ENCODE measurements around the gene PRR7.

Gene PRR7

GRCh38 chr5:177448244-177448950 is 1.8 kb downstream of the PRR7 start:
- H3K4me3 ChIP-seq (ENCODE audit: low read length): peak overlapping the region; percentile 63; the same call in 1 of the 2 replicates
- H3K9me3 ChIP-seq (ENCODE audit: insufficient read depth, low read depth, low read length): no peaks in the 10 kb centered on the region
- H3K9ac ChIP-seq (ENCODE audit: low read depth, low read length): peak overlapping the region; percentile 85; the same call in 1 of the 2 replicates
- peaks cover 7% of the 10 kb centered on the region for H3K27me3 ChIP-seq (ENCODE audit: insufficient read depth, low read length)
- H3K27ac ChIP-seq (ENCODE audit: low read depth, low read length): peak overlapping the region; percentile 73
- H3K36me3 ChIP-seq (ENCODE audit: insufficient read depth, low read length): no peaks in the 10 kb centered on the region
- peaks cover 18% of the 10 kb centered on the region for H3K4me1 ChIP-seq (ENCODE audit: insufficient read depth, low read length)
- 87% methylated on average over 6 of the region's 6 CpGs for WGBS

- Histone ChIP-seq H3K9ac (ENCODE audit: low read depth, low read length) (no peak overlapping the region), H3K27ac (ENCODE audit: low read depth, low read length) (no peak overlapping the region)
- 90% methylated on average over 18 of the region's 18 CpGs for WGBS
Observed at GRCh38 chr5:177449140-177450061, 2.8 kb downstream of the PRR7 start.

GRCh38 chr5:177450667-177451424 is 4.2 kb downstream of the PRR7 start:
- no peak overlapping the region for H3K9ac ChIP-seq (ENCODE audit: low read depth, low read length)

More at GRCh38 chr5:177449140-177450061, 2.8 kb downstream of the PRR7 start:
- Histone ChIP-seq H3K36me3 (ENCODE audit: insufficient read depth, low read length) (no peaks in the 10 kb centered on the region), H3K4me1 (ENCODE audit: insufficient read depth, low read length) (peaks cover 25% of the 10 kb centered on the region), H3K4me3 (ENCODE audit: low read length) (no peak overlapping the region), H3K27me3 (ENCODE audit: insufficient read depth, low read length) (peaks cover 13% of the 10 kb centered on the region), H3K9me3 (ENCODE audit: insufficient read depth, low read depth, low read length) (no peaks in the 10 kb centered on the region)

GRCh38 chr5:177452688-177453638 is 6.3 kb downstream of the PRR7 start:
- peaks cover 8% of the 10 kb centered on the region; the same call in 1 of the 2 replicates for H3K27me3 ChIP-seq (ENCODE audit: insufficient read depth, low read length)
- H3K9me3 ChIP-seq (ENCODE audit: insufficient read depth, low read depth, low read length): no peaks in the 10 kb centered on the region
- peaks cover 26% of the 10 kb centered on the region for H3K4me1 ChIP-seq (ENCODE audit: insufficient read depth, low read length)
- peaks cover 11% of the 10 kb centered on the region for H3K36me3 ChIP-seq (ENCODE audit: insufficient read depth, low read length)
- H3K4me3 ChIP-seq (ENCODE audit: low read length): no peak overlapping the region; the same call in 1 of the 2 replicates
- no peak overlapping the region; the same call in 1 of the 2 replicates for H3K9ac ChIP-seq (ENCODE audit: low read depth, low read length)
- no peak overlapping the region for H3K27ac ChIP-seq (ENCODE audit: low read depth, low read length)
- 90% methylated on average over 16 of the region's 17 CpGs for WGBS

More at GRCh38 chr5:177450667-177451424, 4.2 kb downstream of the PRR7 start:
- H3K4me1 ChIP-seq (ENCODE audit: insufficient read depth, low read length): peaks cover 20% of the 10 kb centered on the region
- no peak overlapping the region for H3K4me3 ChIP-seq (ENCODE audit: low read length)
- H3K27ac ChIP-seq (ENCODE audit: low read depth, low read length): no peak overlapping the region
- H3K27me3 ChIP-seq (ENCODE audit: insufficient read depth, low read length): peaks cover 8% of the 10 kb centered on the region; the same call in 1 of the 2 replicates
- 94% methylated on average over 9 of the region's 10 CpGs for WGBS
- no peaks in the 10 kb centered on the region for H3K9me3 ChIP-seq (ENCODE audit: insufficient read depth, low read depth, low read length)
- H3K36me3 ChIP-seq (ENCODE audit: insufficient read depth, low read length): no peaks in the 10 kb centered on the region

GRCh38 chr5:177453852-177454396 is 7.3 kb downstream of the PRR7 start:
- H3K27me3 ChIP-seq (ENCODE audit: insufficient read depth, low read length): peaks cover 8% of the 10 kb centered on the region; the same call in 1 of the 2 replicates
- peak overlapping the region; percentile 81 for H3K9ac ChIP-seq (ENCODE audit: low read depth, low read length)
- peaks cover 22% of the 10 kb centered on the region; the same call in 1 of the 2 replicates for H3K4me1 ChIP-seq (ENCODE audit: insufficient read depth, low read length)
- peak overlapping the region; percentile 55; the same call in 1 of the 2 replicates for H3K27ac ChIP-seq (ENCODE audit: low read depth, low read length)
- peaks cover 20% of the 10 kb centered on the region for H3K36me3 ChIP-seq (ENCODE audit: insufficient read depth, low read length)
- peak overlapping the region; percentile 64 for H3K4me3 ChIP-seq (ENCODE audit: low read length)
- no peaks in the 10 kb centered on the region for H3K9me3 ChIP-seq (ENCODE audit: insufficient read depth, low read depth, low read length)
- 13% methylated on average over 27 of the region's 31 CpGs for WGBS

GRCh38 chr5:177454397-177455035 is 7.9 kb downstream of the PRR7 start:
- H3K4me3 ChIP-seq (ENCODE audit: low read length): peak overlapping the region; percentile 64
- peak overlapping the region; percentile 88 for H3K9ac ChIP-seq (ENCODE audit: low read depth, low read length)
- peaks cover 22% of the 10 kb centered on the region; the same call in 1 of the 2 replicates for H3K4me1 ChIP-seq (ENCODE audit: insufficient read depth, low read length)
- H3K36me3 ChIP-seq (ENCODE audit: insufficient read depth, low read length): peaks cover 26% of the 10 kb centered on the region
- WGBS: under 1% methylated on average over 84 of the region's 84 CpGs
- H3K27me3 ChIP-seq (ENCODE audit: insufficient read depth, low read length): peaks cover 8% of the 10 kb centered on the region; the same call in 1 of the 2 replicates
- peak overlapping the region; percentile 87; the same call in 1 of the 2 replicates for H3K27ac ChIP-seq (ENCODE audit: low read depth, low read length)
- no peaks in the 10 kb centered on the region for H3K9me3 ChIP-seq (ENCODE audit: insufficient read depth, low read depth, low read length)

GRCh38 chr5:177455036-177455660 is 8.5 kb downstream of the PRR7 start:
- peaks cover 32% of the 10 kb centered on the region for H3K36me3 ChIP-seq (ENCODE audit: insufficient read depth, low read length)
- peak overlapping the region; percentile 64 for H3K4me3 ChIP-seq (ENCODE audit: low read length)
- H3K9ac ChIP-seq (ENCODE audit: low read depth, low read length): peak overlapping the region; percentile 88
- WGBS: under 1% methylated on average over 80 of the region's 80 CpGs
- H3K4me1 ChIP-seq (ENCODE audit: insufficient read depth, low read length): peaks cover 22% of the 10 kb centered on the region; the same call in 1 of the 2 replicates
- peaks cover 8% of the 10 kb centered on the region; the same call in 1 of the 2 replicates for H3K27me3 ChIP-seq (ENCODE audit: insufficient read depth, low read length)
- no peaks in the 10 kb centered on the region for H3K9me3 ChIP-seq (ENCODE audit: insufficient read depth, low read depth, low read length)
- peak overlapping the region; percentile 87 for H3K27ac ChIP-seq (ENCODE audit: low read depth, low read length)

GRCh38 chr5:177455661-177456590 is 9.3 kb downstream of the PRR7 start:
- peaks cover 38% of the 10 kb centered on the region for H3K36me3 ChIP-seq (ENCODE audit: insufficient read depth, low read length)

More at GRCh38 chr5:177455661-177456590, 9.3 kb downstream of the PRR7 start:
- Histone ChIP-seq H3K4me3 (ENCODE audit: low read length) (peak overlapping the region; percentile 64), H3K27ac (ENCODE audit: low read depth, low read length) (peak overlapping the region; percentile 87), H3K27me3 (ENCODE audit: insufficient read depth, low read length) (peaks cover 8% of the 10 kb centered on the region; the same call in 1 of the 2 replicates), H3K4me1 (ENCODE audit: insufficient read depth, low read length) (peaks cover 22% of the 10 kb centered on the region; the same call in 1 of the 2 replicates), H3K9me3 (ENCODE audit: insufficient read depth, low read depth, low read length) (no peaks in the 10 kb centered on the region), H3K9ac (ENCODE audit: low read depth, low read length) (peak overlapping the region; percentile 88)
- 4% methylated on average over 76 of the region's 76 CpGs for WGBS
